Measurements from ENCODE around the gene PDHX. TPM values are rescaled to one million over a fixed set of nuclear protein-coding genes. Genes with fewer than 3 reads are reported as not detected.

Gene PDHX
- total and polyA plus RNA-seq, 10 of the 15 experiments (the other 5 are each of a cell fraction or from before 2014, with no cell fraction given): 14.5 to 41.9 (median 28.0) TPM

DNA sequence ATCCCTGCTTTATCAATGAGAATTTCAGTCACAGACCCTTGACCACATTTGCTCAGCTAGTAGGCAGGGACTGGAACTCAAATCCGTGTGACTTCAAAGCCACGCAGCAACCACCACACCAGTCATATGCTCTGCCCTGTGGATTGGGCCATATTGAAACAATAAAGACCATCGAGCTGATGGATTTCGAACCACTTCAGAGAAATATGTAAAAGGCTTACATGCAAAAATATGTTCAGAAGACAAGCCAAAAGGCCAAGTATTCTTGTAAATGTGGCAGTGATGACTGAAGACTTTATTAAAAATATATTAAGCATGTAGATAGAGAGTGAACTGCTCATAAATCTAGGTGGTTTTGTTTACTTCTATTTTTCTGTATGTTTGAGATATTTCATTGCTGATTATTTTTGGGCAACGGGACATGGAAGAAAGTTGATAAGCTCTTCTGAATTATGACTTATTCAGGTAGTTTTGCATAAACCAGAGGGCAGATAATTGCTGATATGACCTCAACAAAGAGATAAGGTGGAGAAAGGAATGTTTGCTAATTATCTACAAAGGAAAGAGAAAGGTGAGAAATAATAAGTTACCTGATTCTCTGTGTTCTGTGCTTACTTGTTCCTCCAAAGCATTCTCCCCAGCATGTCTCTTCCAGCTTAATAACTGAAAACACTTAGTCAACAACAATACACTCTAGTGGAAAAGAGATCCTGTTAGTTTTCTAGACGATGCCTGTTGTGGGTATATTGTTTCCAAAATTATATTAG lies 99.4 kb downstream of the PDHX start:
- ATAC-seq (no peak), DNase-seq (ENCODE audit: low read depth, low spot score) (no peak), FAIRE-seq (no peak)
- Histone ChIP-seq H2AFZ (ENCODE audit: control insufficient read depth, low read depth, low read length) (no peak overlapping the region), H4K20me1 (ENCODE audit: control insufficient read depth, insufficient read depth) (no peaks in the 10 kb centered on the region), H3K36me3 (ENCODE audit: control insufficient read depth in 2 of 2, insufficient read depth in 2 of 2, low read length in 1 of 2) (no peaks in the 10 kb centered on the region), H3K9ac (ENCODE audit: control insufficient read depth, insufficient read depth, low read length) (no peak overlapping the region), H3K27ac (ENCODE audit: control insufficient read depth, insufficient read depth) (no peak overlapping the region), H3K4me1 (ENCODE audit: control insufficient read depth, insufficient read depth, low read length) (peaks cover 22% of the 10 kb centered on the region), H3K79me2 (ENCODE audit: control insufficient read depth, insufficient read depth, low read length) (no peaks in the 10 kb centered on the region), H3K4me2 (ENCODE audit: control insufficient read depth, insufficient read depth) (no peak overlapping the region), H3K9me3 (replicated peaks; ENCODE audit: control insufficient read depth, insufficient read depth, low read length) (no peaks in the 10 kb centered on the region), H3K4me3 (no peak overlapping the region), H3K27me3 (replicated peaks in 1 of 2; ENCODE audit: control insufficient read depth in 2 of 2, insufficient read depth in 2 of 2, low read length in 1 of 2) (no peaks in the 10 kb centered on the region)
- SMC1A ChIA-PET (ENCODE audit: uncharacterized antibody, unreplicated experiment): interaction anchor here (0.6 to 3.5 kb wide), 11 partner anchors 9 to 224 kb away, joined by 3 to 27 read pairs (median 4); partner anchors contain the start of gene CD44
- CTCF ChIA-PET: interaction anchor here (0.6 to 1.6 kb wide), 5 partner anchors 10 to 1071 kb away, joined by 3 to 5 read pairs (median 3); no protein-coding TSS in a partner anchor
- no TSS peak for BruUV-seq (replicated peaks)
- in situ Hi-C loops (cut with MboI): no loop called here
- TF ChIP-seq EZH2 (IDR thresholded peaks at IDR 0.05; ENCODE audit: borderline replicate concordance, control insufficient read depth, low read depth, low read length) (no peak), TCF12 (IDR thresholded peaks at IDR 0.05; ENCODE audit: low read depth, low read length) (no peak), ZNF207 (IDR thresholded peaks at IDR 0.05; ENCODE audit: borderline replicate concordance) (no peak)
- 95% methylated on average over 6 of the region's 6 CpGs for WGBS (ENCODE audit: insufficient coverage, insufficient replicate concordance, low lambda C conversion rate, missing lambda C conversion rate)
- RAD21 ChIA-PET (ENCODE audit: unreplicated experiment): interaction anchor here (1.2 to 2.7 kb wide), 4 partner anchors 10 to 82 kb away, joined by 3 to 9 read pairs (median 4); no protein-coding TSS in a partner anchor
- intact Hi-C loops (cut with micrococcal nuclease; ENCODE audit: unreplicated experiment): no loop called here
- POLR2A ChIA-PET: interaction anchor here (0.5 to 1.5 kb wide), 3 partner anchors 19 to 28 kb away, joined by 3 to 5 read pairs (median 5); no protein-coding TSS in a partner anchor

DNA sequence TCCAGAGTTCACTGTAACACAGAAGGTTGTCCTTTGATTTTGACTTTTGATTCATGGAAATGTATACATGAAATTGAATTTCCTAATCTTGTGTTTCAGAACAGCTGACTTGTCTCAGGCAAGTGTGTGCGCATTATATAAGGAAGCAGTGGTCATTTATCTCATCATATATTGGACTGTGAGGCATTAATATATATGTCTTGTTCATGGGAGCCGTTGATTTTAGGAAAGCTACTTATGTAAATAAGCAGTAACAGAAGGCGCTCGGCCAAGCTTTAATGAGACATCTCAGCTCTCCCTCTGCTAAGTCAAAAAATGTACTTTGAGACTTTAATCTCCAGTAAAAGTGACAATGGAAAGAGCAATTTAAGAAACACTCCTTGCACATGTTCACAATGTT lies 100.5 kb downstream of the PDHX start:
- Histone ChIP-seq H3K9me3 (replicated peaks; ENCODE audit: control insufficient read depth, insufficient read depth, low read length) (no peaks in the 10 kb centered on the region; the same call in 2 of the 3 replicates), H3K4me2 (ENCODE audit: control insufficient read depth, insufficient read depth) (no peak overlapping the region), H3K79me2 (ENCODE audit: control insufficient read depth, insufficient read depth, low read length) (no peaks in the 10 kb centered on the region), H3K27me3 (replicated peaks in 1 of 2; ENCODE audit: control insufficient read depth in 2 of 2, insufficient read depth in 2 of 2, low read length in 1 of 2) (no peaks in the 10 kb centered on the region), H3K27ac (ENCODE audit: control insufficient read depth, insufficient read depth) (no peak overlapping the region), H3K4me3 (no peak overlapping the region), H2AFZ (ENCODE audit: control insufficient read depth, low read depth, low read length) (no peak overlapping the region), H3K36me3 (ENCODE audit: control insufficient read depth in 2 of 2, insufficient read depth in 2 of 2, low read length in 1 of 2) (no peaks in the 10 kb centered on the region), H3K9ac (ENCODE audit: control insufficient read depth, insufficient read depth, low read length) (no peak overlapping the region), H3K4me1 (ENCODE audit: control insufficient read depth, insufficient read depth, low read length) (peaks cover 22% of the 10 kb centered on the region), H4K20me1 (ENCODE audit: control insufficient read depth, insufficient read depth) (no peaks in the 10 kb centered on the region)
- no peak for FAIRE-seq
- 98% methylated on average over 4 of the region's 4 CpGs for WGBS (ENCODE audit: insufficient coverage, insufficient replicate concordance, low lambda C conversion rate, missing lambda C conversion rate)
- CTCF ChIA-PET: interaction anchor here (0.6 to 1.4 kb wide), 5 partner anchors 13 to 1084 kb away, joined by 3 to 4 read pairs (median 3); no protein-coding TSS in a partner anchor
- in situ Hi-C loops (cut with MboI): no loop called here
- RAD21 ChIA-PET (ENCODE audit: unreplicated experiment): interaction anchor here (0.6 to 2.7 kb wide), 5 partner anchors 11 to 287 kb away, joined by 3 to 9 read pairs (median 3); no protein-coding TSS in a partner anchor
- SMC1A ChIA-PET (ENCODE audit: uncharacterized antibody, unreplicated experiment): interaction anchor here (0.7 to 3.5 kb wide), 6 partner anchors 10 to 222 kb away, joined by 3 to 27 read pairs (median 4); no protein-coding TSS in a partner anchor
- intact Hi-C loops (cut with micrococcal nuclease; ENCODE audit: unreplicated experiment): no loop called here
- BruUV-seq (replicated peaks): no TSS peak
- no peak for DNase-seq (ENCODE audit: low read depth, low spot score)
- no peak for ATAC-seq
- POLR2A ChIA-PET: interaction anchor here (1.0 to 1.4 kb wide), 3 partner anchors 9 to 18 kb away, joined by 3 to 4 read pairs (median 4); no protein-coding TSS in a partner anchor
- TF ChIP-seq PAX8 (IDR thresholded peaks at IDR 0.05): no peak
- no peak for TF ChIP-seq MTA2 (IDR thresholded peaks at IDR 0.05; ENCODE audit: low read depth)
- no peak for TF ChIP-seq RB1 (IDR thresholded peaks at IDR 0.05; ENCODE audit: borderline replicate concordance)
- TF ChIP-seq KAT2A (conservative IDR thresholded peaks at IDR 0.05; ENCODE audit: control insufficient read depth, low read depth, low read length): no peak
- TF ChIP-seq, protein P1, sequence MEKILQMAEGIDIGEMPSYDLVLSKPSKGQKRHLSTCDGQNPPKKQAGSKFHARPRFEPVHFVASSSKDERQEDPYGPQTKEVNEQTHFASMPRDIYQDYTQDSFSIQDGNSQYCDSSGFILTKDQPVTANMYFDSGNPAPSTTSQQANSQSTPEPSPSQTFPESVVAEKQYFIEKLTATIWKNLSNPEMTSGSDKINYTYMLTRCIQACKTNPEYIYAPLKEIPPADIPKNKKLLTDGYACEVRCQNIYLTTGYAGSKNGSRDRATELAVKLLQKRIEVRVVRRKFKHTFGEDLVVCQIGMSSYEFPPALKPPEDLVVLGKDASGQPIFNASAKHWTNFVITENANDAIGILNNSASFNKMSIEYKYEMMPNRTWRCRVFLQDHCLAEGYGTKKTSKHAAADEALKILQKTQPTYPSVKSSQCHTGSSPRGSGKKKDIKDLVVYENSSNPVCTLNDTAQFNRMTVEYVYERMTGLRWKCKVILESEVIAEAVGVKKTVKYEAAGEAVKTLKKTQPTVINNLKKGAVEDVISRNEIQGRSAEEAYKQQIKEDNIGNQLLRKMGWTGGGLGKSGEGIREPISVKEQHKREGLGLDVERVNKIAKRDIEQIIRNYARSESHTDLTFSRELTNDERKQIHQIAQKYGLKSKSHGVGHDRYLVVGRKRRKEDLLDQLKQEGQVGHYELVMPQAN (conservative IDR thresholded peaks at IDR 0.05): no peak
- no peak for TF ChIP-seq MXI1 (IDR thresholded peaks at IDR 0.05; ENCODE audit: low read depth, low read length)
- TF ChIP-seq POU2F2 (IDR thresholded peaks at IDR 0.05; ENCODE audit: borderline replicate concordance, low read depth, low read length): no peak
- TF ChIP-seq CEBPB (IDR thresholded peaks at IDR 0.05; ENCODE audit: borderline replicate concordance in 1 of 2, low read depth in 2 of 2, low read length in 2 of 2): no peak
- TF ChIP-seq, protein P2, sequence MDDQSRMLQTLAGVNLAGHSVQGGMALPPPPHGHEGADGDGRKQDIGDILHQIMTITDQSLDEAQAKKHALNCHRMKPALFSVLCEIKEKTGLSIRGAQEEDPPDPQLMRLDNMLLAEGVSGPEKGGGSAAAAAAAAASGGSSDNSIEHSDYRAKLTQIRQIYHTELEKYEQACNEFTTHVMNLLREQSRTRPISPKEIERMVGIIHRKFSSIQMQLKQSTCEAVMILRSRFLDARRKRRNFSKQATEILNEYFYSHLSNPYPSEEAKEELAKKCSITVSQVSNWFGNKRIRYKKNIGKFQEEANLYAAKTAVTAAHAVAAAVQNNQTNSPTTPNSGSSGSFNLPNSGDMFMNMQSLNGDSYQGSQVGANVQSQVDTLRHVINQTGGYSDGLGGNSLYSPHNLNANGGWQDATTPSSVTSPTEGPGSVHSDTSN (IDR thresholded peaks at IDR 0.05; ENCODE audit: insufficient replicate concordance, low read depth, low read length): no peak
- no peak for TF ChIP-seq NBN (IDR thresholded peaks at IDR 0.05)

All from GM12878 (cell line).